HEK293T (cell line): ENCODE measurements around the gene NXN.

Source experiments
- ARNT ChIP-seq: fragments of 450-650 bp; IDR thresholded peaks from 2 replicates; pipeline ENCODE4 v1.6.1; 2017; ENCODE audit warnings: mild to moderate bottlenecking
- BHLHE40 ChIP-seq: fragments of 450-650 bp; IDR thresholded peaks from 2 replicates; pipeline ENCODE4 v1.6.1; 2016; ENCODE audit warnings: mild to moderate bottlenecking, moderate library complexity, borderline replicate concordance
- CTBP1 ChIP-seq: fragments of 450-650 bp; IDR thresholded peaks from 2 replicates; pipeline ENCODE4 v1.6.1; 2016; ENCODE audit warnings: borderline replicate concordance
- ELF4 ChIP-seq: fragments of 450-650 bp; IDR thresholded peaks from 2 replicates; pipeline ENCODE4 v1.6.1; 2017; ENCODE audit warnings: antibody characterized with exemption
- FOXM1 ChIP-seq: fragments of 450-650 bp; IDR thresholded peaks from 2 replicates; pipeline ENCODE4 v1.6.1; 2017; ENCODE audit warnings: mild to moderate bottlenecking, borderline replicate concordance
- PKNOX1 ChIP-seq: fragments of 450-650 bp; IDR thresholded peaks from 2 replicates; pipeline ENCODE4 v1.6.1; 2016
- SP1 ChIP-seq: fragments of 450-650 bp; IDR thresholded peaks from 2 replicates; pipeline ENCODE4 v1.6.1; 2017
- SUZ12 ChIP-seq: fragments of 450-650 bp; IDR thresholded peaks from 2 replicates; pipeline ENCODE4 v1.6.1; 2016; ENCODE audit warnings: mild to moderate bottlenecking
- TARDBP ChIP-seq: fragments of 450-650 bp; IDR thresholded peaks from 2 replicates; pipeline ENCODE4 v1.6.1; 2016
- ZNF384 ChIP-seq: fragments of 450-650 bp; IDR thresholded peaks from 2 replicates; pipeline ENCODE4 v1.6.1; 2016

- no peak for TF ChIP-seq SP1
- 0 out of 2 replicates have a peak, but pooled peaks have one; percentile 15 for TF ChIP-seq ARNT
- TF ChIP-seq TARDBP: no peak
- no peak for TF ChIP-seq BHLHE40
- no peak for TF ChIP-seq ELF4
- no peak for TF ChIP-seq PKNOX1
- no peak for TF ChIP-seq SUZ12
- no peak for TF ChIP-seq CTBP1
- no peak for TF ChIP-seq FOXM1
- TF ChIP-seq ZNF384: no peak
These were observed 401 bp downstream of the NXN start for GRCh38 chr17:979212-979538.
